Dedifferentiated amniotic fluid mesenchymal stem cell (primary cell): ENCODE data around the gene VPS25.

Experiments used
- DNase-seq: peaks from one replicate; pipeline ENCODE4 v3.0.0-alpha.2; 2016; ENCODE audit errors: extremely low spot score

VPS25 gene

DNA sequence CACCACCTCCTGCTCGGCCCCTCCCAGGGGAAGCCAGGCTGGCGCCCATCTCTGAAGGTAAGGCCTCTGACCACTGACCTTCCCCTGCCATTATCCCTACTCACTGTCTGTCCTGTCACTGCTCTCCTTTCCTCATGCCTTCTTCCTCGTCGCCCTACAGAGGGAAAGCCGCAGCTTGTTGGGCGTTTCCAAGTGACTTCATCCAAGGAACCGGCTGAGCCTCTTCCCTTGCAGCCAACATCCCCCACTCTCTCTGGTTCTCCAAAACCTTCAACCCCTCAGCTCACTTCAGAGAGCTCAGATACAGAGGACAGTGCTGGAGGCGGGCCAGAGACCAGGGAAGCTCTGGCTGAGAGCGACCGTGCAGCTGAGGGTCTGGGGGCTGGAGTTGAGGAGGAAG lies 22.2 kb downstream of the VPS25 start:
- no peak for DNase-seq

DNA sequence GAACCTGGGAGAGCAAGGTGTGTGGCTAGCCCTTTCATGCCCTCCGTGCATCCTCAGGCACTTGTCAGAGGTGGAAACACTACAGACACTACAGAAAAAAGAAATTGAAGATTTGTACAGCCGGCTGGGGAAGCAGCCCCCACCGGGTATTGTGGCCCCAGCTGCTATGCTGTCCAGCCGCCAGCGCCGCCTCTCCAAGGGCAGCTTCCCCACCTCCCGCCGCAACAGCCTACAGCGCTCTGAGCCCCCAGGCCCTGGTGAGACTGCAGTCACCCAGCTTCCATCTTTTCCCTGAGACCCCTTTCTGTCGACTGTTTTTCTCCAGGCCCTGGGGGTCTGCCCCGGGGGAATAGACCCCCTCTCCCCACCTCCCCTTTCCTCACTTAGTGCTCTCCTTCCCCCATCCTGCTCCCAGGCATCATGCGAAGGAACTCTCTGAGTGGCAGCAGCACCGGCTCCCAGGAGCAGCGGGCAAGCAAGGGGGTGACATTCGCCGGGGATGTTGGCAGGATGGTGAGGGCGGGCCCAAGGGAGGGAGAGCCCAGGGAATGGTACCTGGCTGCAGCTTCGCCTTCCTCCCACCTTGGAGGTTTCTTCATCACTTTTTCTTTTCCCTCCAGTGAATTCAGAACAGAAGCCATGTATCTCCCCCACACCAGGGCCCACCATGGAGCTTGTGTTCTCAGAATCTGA lies 23.0 kb downstream of the VPS25 start:
- no peak for DNase-seq

DNA sequence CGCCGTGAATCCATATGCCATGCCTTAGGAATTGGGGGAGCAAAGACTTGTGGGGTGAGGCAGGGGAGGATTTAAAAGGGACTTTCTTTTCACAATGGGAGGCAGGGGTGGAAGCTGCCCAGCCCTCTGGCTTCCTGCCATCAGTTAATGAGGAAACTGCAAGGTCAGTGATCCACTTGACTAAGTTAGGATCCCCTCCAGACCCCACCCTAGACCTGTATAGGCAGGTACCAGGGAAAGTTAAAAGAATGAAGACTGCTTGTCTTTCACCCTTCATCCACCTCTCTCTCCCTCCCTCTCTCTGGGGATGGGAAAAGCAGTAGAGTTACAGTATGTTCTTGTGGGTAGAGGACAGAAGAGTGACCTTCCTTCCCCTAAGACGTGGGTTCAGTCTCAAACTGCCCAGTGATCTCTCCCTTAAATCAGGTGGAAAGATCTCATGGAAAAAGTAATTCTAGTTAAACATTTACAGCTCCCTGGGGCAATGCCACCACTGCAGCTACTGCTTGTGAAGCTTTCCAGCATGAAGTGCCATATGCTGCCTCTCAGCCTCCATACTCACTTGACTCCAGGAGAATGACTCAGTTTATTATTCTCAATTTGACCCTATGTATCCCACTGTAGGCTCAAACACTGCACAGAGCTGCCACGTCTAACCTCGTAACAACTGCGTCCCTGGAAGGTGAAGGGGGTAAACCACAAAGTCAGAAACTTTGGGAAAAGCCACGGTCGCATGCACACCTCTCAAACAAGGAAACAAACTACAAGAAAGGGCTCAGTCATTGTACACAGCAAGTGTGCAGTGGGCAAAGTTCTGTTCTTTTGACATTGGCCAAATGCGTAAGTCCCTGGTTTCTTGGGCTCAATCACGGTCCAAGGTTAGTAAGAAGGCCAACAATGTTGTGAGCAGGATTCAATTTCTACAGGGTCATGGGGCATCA lies 24.1 kb downstream of the VPS25 start:
- DNase-seq: no peak

DNA sequence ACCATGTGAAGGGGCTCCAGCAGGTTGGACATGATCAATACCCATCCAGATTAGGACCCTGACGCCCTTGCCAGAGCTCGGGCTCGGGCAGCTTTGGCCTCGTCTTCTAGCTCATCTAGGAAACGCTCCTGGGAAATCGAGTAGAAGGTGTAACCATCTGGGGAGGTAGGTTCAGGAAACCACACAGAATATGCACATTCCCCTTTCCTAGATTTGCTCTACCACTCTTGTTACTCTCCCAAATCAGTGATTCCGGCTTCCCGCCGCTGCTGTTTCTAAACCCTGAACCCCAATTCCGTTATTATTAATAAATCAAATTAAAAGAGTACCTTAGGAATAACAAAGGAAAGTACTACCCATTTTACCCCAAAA lies 24.7 kb downstream of the VPS25 start:
- no peak for DNase-seq

DNA sequence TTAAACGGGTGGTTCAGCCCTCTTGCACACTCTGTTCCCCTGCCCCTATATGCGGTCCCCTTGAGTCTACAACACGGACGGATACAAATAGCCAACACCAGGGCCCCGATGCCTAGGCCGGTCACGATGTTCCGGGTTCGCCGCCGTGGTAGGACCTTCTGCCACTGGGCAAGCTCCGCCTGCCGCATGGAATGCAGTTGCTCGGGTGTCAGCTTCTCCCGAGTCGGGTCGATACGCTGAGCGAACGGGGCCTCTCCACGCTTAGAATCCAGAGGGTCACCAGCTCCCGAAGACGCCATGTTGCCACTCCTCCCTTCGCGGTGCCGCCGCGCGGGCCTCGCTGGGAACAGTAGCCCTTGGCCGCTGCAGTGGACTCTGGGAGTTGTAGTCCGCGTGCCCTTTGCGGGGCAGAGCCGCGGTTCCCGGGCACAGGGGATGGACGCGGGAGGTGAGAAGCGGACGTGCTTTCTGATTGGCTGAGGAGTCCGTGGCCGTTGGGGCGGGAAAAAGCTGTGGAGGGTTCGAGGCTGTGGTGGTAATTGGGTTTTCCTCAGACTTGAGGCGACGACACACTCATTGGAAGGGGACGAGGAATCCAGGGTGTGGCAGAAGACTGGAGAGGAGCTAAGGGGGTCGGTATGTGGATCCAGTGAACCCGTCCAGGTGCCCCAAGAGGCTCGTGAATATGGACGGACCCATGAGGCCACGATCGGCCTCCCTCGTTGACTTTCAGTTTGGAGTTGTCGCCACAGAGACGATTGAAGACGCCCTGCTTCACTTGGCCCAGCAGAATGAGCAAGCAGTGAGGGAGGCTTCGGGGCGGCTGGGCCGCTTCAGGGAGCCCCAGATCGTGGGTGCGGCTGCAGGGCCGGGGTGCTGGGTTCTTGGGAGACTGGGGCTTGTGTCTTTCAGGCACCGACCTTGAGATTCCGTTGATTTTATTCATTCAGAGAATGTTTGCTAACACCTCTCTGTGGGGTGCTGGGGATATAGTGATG lies 25.4 kb downstream of the VPS25 start, which contains the start of the genes CNTD1 and COA3:
CNTD1 (plus strand) TSS at position 479 of the 998 bp plus-strand sequence; CDS start at position 686, 207 bp downstream.
COA3 (minus strand) TSS at position 322 of the 998 bp plus-strand sequence; CDS start at position 299, 23 bp downstream.
- DNase-seq: peak; percentile 78

DNA sequence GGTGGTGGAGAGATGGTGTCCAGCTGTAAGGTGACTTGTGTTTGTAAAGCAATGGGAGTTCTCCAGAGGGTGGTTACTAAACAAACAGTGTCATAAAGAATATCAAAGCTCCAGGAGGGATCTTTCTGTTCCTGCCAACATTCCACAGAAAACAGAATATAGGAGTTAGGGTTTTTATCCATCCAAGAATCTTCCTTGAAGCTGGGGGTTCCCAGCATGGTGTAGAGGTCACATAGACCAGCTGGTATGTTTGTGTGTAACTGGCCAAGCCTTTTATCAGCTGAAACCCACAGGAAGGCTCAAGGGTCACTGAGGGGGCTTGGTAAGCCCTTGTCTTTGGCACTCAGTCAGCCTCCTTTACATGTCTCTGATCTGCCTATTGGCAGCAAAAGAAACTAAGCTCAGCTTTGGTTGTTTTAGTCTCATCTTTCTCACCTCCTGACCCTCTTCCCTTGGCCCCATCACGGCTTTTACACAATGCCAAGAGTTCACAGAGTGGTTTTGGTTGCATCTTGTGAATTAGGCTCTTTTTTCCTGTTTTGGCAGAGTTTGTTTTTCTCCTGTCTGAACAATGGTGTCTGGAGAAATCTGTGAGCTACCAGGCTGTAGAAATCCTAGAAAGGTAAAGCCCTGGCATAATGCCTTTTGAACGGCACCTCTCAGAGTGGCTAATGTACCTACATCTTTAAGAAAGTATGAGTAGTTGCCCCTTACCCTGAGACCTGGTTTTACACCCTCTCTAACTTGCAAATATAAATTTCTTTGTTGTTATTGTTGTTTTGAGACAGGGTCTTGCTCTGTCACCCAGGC lies 30.0 kb downstream of the VPS25 start:
- DNase-seq: no peak

DNA sequence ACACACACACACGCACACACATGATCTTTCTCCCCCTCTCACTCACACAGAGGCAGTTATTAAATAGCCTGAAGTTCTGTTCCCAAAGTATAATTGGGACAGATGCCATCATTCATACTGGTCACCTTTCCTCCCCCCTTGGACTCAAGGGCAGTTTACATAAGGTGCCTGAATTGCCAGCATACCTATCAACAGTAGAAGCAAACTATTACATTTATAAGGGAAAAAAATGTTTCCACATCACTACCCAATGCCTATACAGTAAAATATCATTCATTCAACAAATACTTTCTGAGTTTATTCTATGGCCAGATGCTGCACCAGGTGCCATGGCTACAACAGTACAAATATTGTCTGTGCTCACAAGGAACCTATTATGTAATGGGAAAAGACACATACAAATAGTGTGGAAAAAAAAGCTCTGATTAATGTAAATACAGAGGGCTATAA lies 31.7 kb downstream of the VPS25 start:
- no peak for DNase-seq

DNA sequence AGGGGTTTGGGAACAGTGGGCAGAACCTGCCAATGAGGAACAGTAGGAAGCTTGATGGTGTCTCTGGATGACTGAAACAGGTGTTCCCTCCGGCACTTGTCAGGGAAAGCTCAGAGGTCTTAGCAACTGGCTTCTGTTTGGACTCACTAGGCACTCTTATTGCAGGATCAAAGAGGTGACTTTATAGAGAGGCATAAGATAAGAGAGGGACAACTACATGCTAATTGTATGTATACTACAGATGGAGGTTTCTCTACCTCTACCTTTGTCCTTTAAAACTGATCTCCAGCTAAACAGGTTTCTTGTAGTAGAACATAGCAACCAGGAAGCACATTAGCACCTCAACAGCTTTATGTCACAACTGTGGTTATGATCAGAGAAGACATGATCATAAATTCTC lies 33.0 kb downstream of the VPS25 start:
- no peak for DNase-seq

DNA sequence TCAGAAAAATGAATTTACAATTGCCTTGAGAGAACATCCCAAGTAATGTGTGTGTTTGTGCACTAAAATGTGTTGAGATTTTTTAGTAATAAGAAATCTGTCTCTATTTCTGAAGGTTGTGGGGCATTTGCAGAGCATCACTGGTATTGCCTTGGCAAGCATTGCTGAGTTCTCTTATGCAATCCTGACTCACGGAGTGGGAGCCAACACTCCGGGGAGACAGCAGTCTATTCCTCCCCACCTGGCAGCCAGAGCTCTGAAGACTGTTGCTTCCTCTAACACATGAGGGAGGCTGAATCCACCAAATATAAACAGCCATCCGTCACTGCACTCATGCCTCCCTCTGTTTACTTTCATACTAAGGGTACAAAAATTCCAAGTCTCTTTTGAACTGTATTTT lies 36.0 kb downstream of the VPS25 start:
- DNase-seq: no peak

DNA sequence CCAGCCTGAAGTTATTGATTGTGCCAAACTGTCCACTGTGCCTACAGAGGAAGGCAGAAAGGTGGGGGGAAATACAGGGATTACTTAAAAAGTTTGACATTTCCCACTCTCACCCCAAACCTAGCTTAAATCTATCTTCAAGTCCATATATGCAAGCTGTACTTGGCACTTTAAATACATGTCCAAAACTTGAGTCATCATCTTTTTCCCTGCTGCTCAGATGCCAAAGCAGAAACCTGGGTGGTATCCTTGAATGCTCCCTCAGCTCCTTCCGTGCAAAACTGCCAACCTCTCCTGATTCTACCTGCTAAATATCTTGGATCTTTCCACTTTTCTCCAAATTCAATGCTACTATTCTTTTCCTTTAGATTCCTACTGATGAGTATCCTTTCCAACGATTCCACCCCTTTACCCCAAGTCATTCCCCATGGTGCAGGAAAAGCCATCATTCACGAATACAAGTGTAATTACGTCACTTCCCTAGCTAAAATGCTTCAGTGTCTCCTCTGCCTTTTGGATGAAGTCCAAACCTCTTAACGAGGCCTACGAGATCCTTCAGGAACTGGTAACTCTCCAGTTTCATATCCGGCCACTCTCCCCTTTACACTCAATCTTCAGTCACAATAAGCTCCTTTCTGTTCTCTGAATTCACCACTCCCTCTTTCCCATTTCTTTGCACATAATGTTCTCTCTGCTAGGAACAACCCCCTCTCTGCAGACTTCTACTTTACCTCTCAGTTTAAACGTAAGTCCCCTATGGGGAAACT lies 41.6 kb downstream of the VPS25 start:
- no peak for DNase-seq

DNA sequence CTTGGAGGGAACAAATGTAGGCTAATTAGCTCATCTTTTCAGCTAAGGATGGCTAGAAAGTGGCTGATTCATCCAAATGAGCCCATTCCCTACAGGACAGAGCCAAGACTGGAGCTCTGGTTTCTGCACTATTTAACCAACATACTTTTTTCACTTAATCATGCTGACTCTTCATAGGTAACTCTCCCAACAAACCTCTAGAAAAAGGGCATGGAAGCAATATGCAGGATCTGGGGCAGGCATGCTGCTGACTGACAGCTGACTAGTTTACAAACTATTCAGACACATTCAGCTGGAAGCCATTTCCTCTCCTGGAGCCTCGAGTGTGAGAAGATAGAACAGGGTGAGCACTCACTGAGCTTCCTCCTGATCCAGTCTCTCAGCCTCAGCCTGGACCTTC lies 44.6 kb downstream of the VPS25 start:
- no peak for DNase-seq

DNA sequence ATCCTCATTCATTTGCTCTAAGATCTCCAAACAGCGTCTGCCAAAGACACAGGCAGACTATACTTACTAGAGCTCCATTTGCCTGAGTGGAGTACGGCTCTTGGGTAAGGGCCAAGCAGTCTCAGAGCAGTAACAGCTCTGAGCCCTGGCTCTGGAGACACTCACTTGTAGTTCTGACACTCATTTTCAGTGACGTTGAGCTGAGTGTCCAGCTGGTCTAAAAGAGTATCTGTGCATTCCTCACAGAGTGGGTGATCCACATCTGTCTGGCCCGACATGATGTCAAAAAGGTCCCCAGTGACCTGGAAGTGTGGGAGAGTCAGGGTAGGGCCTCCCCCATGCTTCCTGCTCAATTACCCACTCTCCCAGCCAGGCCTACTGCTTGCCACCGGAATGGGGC lies 45.1 kb downstream of the VPS25 start:
- no peak for DNase-seq

DNA sequence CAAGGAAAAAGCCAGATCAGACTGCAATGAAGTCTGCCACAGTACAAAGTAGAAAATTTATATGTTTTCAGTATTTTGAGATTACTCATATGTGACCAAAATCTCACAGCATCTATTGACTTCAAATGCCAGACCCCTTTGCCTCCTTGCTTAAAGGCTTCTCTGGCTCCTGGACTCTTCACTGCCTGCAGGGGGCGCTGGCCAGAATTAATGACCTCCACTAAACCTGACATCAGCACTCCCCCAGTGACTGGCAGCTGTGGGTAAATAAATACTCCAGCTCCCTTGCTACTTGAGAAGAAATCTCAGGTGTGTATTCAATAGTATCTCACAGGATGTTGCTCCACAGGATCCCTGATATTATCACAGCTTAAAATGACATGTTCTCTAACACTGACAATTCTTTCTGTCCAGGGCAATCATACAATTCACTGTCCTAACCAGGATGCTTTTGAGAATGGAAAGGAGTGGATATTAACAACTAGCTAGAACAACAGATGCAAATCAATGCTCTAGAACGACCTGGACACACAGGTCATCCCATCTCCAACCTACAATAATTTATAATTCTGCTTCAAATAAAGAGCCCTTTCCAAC lies 46.8 kb downstream of the VPS25 start:
- peak; percentile 61 for DNase-seq

DNA sequence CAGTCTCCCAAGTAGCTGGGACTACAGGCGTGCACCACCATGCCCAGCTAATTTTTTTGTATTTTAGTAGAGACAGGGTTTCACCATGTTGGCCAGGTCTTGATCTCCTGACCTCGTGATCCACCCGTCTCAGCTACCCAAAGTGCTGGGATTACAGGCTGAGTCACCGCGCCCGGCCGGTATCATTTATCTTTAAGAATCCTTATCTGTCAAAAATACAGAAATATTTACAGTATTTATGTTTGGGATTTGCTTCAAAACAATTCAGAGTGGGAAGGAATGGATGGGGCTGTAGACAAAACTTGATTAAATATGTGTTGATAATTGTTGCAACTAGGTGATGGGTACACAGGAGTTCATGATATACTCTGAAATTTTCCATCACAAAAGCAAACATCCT lies 47.9 kb downstream of the VPS25 start:
- no peak for DNase-seq

DNA sequence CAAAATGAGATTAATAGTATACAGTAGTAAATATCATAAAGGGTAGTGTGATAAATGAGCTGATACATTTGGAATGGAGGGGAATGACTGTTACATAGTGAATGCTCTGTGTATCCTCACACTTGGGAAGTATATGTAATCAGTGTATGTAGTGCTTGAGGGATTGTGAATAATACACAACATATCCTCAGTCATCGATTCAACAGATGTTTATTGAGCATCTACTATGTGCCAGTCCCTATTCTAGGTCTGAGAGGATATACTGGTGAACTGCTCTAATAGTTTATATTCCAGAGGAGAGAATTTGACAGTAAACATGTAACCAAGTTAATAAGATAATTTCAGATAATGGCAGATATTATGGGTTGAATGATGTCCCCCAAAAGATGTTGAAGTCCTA lies 54.2 kb downstream of the VPS25 start:
- DNase-seq: no peak
